IMR-90 (cell line): ENCODE results near the gene CBR1. TPM values are rescaled to one million over a fixed set of nuclear protein-coding genes. Genes with fewer than 3 reads are reported as not detected.

Experiments
- ATAC-seq: fragments of 200-7000 bp; cut with Tn5 transposase; 2 replicates; pipeline ENCODE4 v1.9.1; 2020; ENCODE audit warnings: low read depth, mild to moderate bottlenecking, moderate library complexity
- BruUV-seq: library from RNA; stranded (reverse); fragments of 400-500 nt; replicated peaks from 2 replicates; lab custom pipeline; 2021; lab: Mats Ljungman, UMichigan
- CTCF ChIA-PET: fragments of 300-600 bp; formaldehyde crosslinking; extraction: SDS; loops from one replicate; lab custom pipeline; 2021; ENCODE audit warnings: antibody characterized with exemption; lab: Yijun Ruan, JAX
- POLR2A ChIA-PET: fragments of 300-600 bp; sonication (Branson Sonifier 250); formaldehyde crosslinking; loops from one replicate; lab custom pipeline; 2022; ENCODE audit warnings: antibody characterized with exemption; ENCODE audit not compliant: unreplicated experiment; lab: Charles Lee
- DNase-seq: peaks from one replicate; pipeline ENCODE4 v3.0.0; 2013
- H2AFZ ChIP-seq: replicated peaks from 2 replicates; pipeline ENCODE3; 2013; ENCODE audit warnings: low read length, mild to moderate bottlenecking; ENCODE audit not compliant: poor library complexity
- H2AK5ac ChIP-seq: 2 replicates; pipeline ENCODE4 v1.6.1; 2013; ENCODE audit warnings: low read depth, low read length, inconsistent platforms
- H2AK9ac ChIP-seq: replicated peaks from 2 replicates; pipeline ENCODE3; 2013; ENCODE audit warnings: mild to moderate bottlenecking, low read depth, low read length, moderate library complexity; ENCODE audit not compliant: poor library complexity
- H2BK120ac ChIP-seq: 2 replicates; pipeline ENCODE4 v1.6.1; 2013; ENCODE audit warnings: low read depth, low read length, inconsistent platforms
- H2BK15ac ChIP-seq: 3 replicates; pipeline ENCODE4 v1.6.1; 2013; ENCODE audit warnings: low read depth, low read length, inconsistent platforms
- H2BK20ac ChIP-seq: 2 replicates; pipeline ENCODE4 v1.6.1; 2013; ENCODE audit warnings: low read depth, mild to moderate bottlenecking, inconsistent platforms, low read length, moderate library complexity
- H2BK5ac ChIP-seq: 2 replicates; pipeline ENCODE4 v1.6.1; 2013; ENCODE audit warnings: mild to moderate bottlenecking, low read depth, low read length, inconsistent platforms; ENCODE audit not compliant: poor library complexity, severe bottlenecking
- H3K14ac ChIP-seq: replicated peaks from 2 replicates; pipeline ENCODE4 v1.6.1; 2013; ENCODE audit warnings: low read depth, low read length, inconsistent platforms
- H3K18ac ChIP-seq: 2 replicates; pipeline ENCODE4 v1.6.1; 2013; ENCODE audit warnings: low read depth, low read length, control low read depth
- H3K23ac ChIP-seq: 2 replicates; pipeline ENCODE4 v1.6.1; 2013; ENCODE audit warnings: low read depth, low read length, inconsistent platforms
- H3K27ac ChIP-seq: 2 replicates; pipeline ENCODE4 v1.5.1; 2013; ENCODE audit warnings: mild to moderate bottlenecking, control low read depth, low read length; ENCODE audit not compliant: insufficient read depth
- H3K27me3 ChIP-seq: 2 replicates; pipeline ENCODE4 v1.6.1; 2013; ENCODE audit warnings: low read length; ENCODE audit not compliant: control insufficient read depth, insufficient read depth
- H3K36me3 ChIP-seq: 2 replicates; pipeline ENCODE4 v1.6.1; 2013; ENCODE audit warnings: low read length, mixed read lengths; ENCODE audit not compliant: control insufficient read depth, insufficient read depth
- H3K4ac ChIP-seq: 2 replicates; pipeline ENCODE4 v1.6.1; 2013; ENCODE audit warnings: low read depth, low read length, inconsistent platforms
- H3K4me1 ChIP-seq: 2 replicates; pipeline ENCODE4 v1.6.1; 2013; ENCODE audit warnings: low read length, mixed read lengths; ENCODE audit not compliant: control insufficient read depth, insufficient read depth
- H3K4me2 ChIP-seq: 2 replicates; pipeline ENCODE4 v1.6.1; 2013; ENCODE audit warnings: low read depth, mild to moderate bottlenecking, control low read depth, low read length, moderate library complexity
- H3K4me3 ChIP-seq: 2 replicates; pipeline ENCODE4 v1.5.1; 2013; ENCODE audit warnings: low read depth, mild to moderate bottlenecking, control low read depth, low read length, moderate library complexity; ENCODE audit not compliant: insufficient read depth
- H3K56ac ChIP-seq: 2 replicates; pipeline ENCODE4 v1.6.1; 2013; ENCODE audit warnings: low read length, inconsistent platforms; ENCODE audit not compliant: insufficient read depth; ENCODE audit errors: extremely low read depth
- H3K79me1 ChIP-seq, 2 experiments: 2 replicates each; pipeline ENCODE4 v1.6.1; 2013; ENCODE audit warnings: low read length in 2 of 2, inconsistent platforms in 1 of 2, low read depth in 1 of 2
- H3K9ac ChIP-seq: 2 replicates; pipeline ENCODE4 v1.6.1; 2013; ENCODE audit warnings: low read depth, low read length, control low read depth
- H3K9me1 ChIP-seq: 2 replicates; pipeline ENCODE4 v1.6.1; 2013; ENCODE audit warnings: low read length, inconsistent platforms; ENCODE audit not compliant: insufficient read depth
- H3K9me3 ChIP-seq: 2 replicates; pipeline ENCODE4 v1.6.1; 2013; ENCODE audit warnings: low read length; ENCODE audit not compliant: control insufficient read depth, insufficient read depth
- H4K20me1 ChIP-seq: 2 replicates; pipeline ENCODE4 v1.6.1; 2013; ENCODE audit warnings: low read length, inconsistent platforms; ENCODE audit not compliant: insufficient read depth
- H4K5ac ChIP-seq: 2 replicates; pipeline ENCODE4 v1.6.1; 2013; ENCODE audit warnings: mild to moderate bottlenecking, low read depth, low read length, control low read depth
- H4K8ac ChIP-seq, 2 experiments: 2 replicates each; pipeline ENCODE4 v1.6.1; 2013; ENCODE audit warnings: low read depth in 2 of 2, low read length in 2 of 2, control low read depth in 1 of 2, inconsistent platforms in 1 of 2
- H4K91ac ChIP-seq: 2 replicates; pipeline ENCODE4 v1.6.1; 2013; ENCODE audit warnings: low read depth, low read length, inconsistent platforms; ENCODE audit not compliant: insufficient read depth
- BHLHE40 ChIP-seq: fragments of 150-350 bp; IDR thresholded peaks from 2 replicates; pipeline ENCODE4 v1.6.1; 2016; ENCODE audit warnings: mild to moderate bottlenecking, low read depth, low read length
- CEBPB ChIP-seq: IDR thresholded peaks from 2 replicates; pipeline ENCODE4 v1.6.1; 2012; ENCODE audit warnings: low read depth, low read length, improper control_type of control experiment
- CHD1 ChIP-seq: IDR thresholded peaks from 2 replicates; pipeline ENCODE4 v1.6.1; 2012; ENCODE audit warnings: low read depth, low read length, improper control_type of control experiment
- CTCF ChIP-seq: conservative IDR thresholded peaks from 2 replicates; pipeline ENCODE4 v1.5.1; 2012; ENCODE audit warnings: mild to moderate bottlenecking, low read depth, low read length, improper control_type of control experiment
- ELK1 ChIP-seq: fragments of 150-350 bp; IDR thresholded peaks from 2 replicates; pipeline ENCODE4 v1.6.1; 2016; ENCODE audit warnings: low read depth, mild to moderate bottlenecking, low read length, moderate library complexity, borderline replicate concordance
- FOS ChIP-seq: fragments of 150-350 bp; IDR thresholded peaks from 2 replicates; pipeline ENCODE4 v1.6.1; 2016; ENCODE audit warnings: low read depth, low read length
- MXI1 ChIP-seq: IDR thresholded peaks from 2 replicates; pipeline ENCODE4 v1.6.1; 2012; ENCODE audit warnings: low read depth, mild to moderate bottlenecking, low read length, moderate library complexity, borderline replicate concordance
- NFE2L2 ChIP-seq: fragments of 150-350 bp; IDR thresholded peaks from 2 replicates; pipeline ENCODE4 v1.6.1; 2016; ENCODE audit warnings: low read depth, mild to moderate bottlenecking, low read length
- POLR2A ChIP-seq: IDR thresholded peaks from 2 replicates; pipeline ENCODE4 v1.6.1; 2012; ENCODE audit warnings: mild to moderate bottlenecking, low read depth, low read length
- RAD21 ChIP-seq: IDR thresholded peaks from 2 replicates; pipeline ENCODE4 v1.6.1; 2012; ENCODE audit warnings: low read length, improper control_type of control experiment
- RFX5 ChIP-seq: IDR thresholded peaks from 2 replicates; pipeline ENCODE4 v1.8.0; 2012; ENCODE audit warnings: low read depth, mild to moderate bottlenecking, low read length, moderate library complexity
- SMC3 ChIP-seq: fragments of 150-350 bp; IDR thresholded peaks from 2 replicates; pipeline ENCODE4 v1.6.1; 2016; ENCODE audit warnings: low read depth, mild to moderate bottlenecking, antibody characterized with exemption, low read length, moderate library complexity
- USF2 ChIP-seq: fragments of 150-350 bp; IDR thresholded peaks from 2 replicates; pipeline ENCODE4 v1.6.1; 2017; ENCODE audit warnings: mild to moderate bottlenecking, antibody characterized with exemption, low read length, low read depth
- WGBS, 2 experiments: methylation state at CpG; one replicate each; pipeline versions ENCODE4 v1.1.5 to v1.1.7; 2013; ENCODE audit warnings: missing lambda C conversion rate in 2 of 2; ENCODE audit not compliant: insufficient read length in 1 of 2; ENCODE audit errors: extremely low coverage in 2 of 2; 5-methylcytosine and 5-hydroxymethylcytosine counted together
- dilution Hi-C: fragments of 300-500 bp; cut with HindIII; formaldehyde crosslinking; loops from one replicate; pipeline ENCODE4 v1.14.3; 2018; ENCODE audit warnings: low sequenced_read_pairs; ENCODE audit not compliant: unreplicated experiment
- in situ Hi-C: fragments of 300-500 bp; cut with MboI; formaldehyde crosslinking; loops from 3 replicates; pipeline ENCODE4 v1.14.3; 2019; ENCODE audit warnings: low sequenced_read_pairs, inconsistent platforms, mixed read lengths
- intact Hi-C: fragments of 100-400 bp; cut with micrococcal nuclease; formaldehyde crosslinking; loops from 2 replicates; pipeline ENCODE4 v1.10.0; 2022
- polyA plus RNA-seq, 3 experiments: library from polyadenylated mRNA; depleted of rRNA; stranded (reverse); fragments of >200 nt; gene quantifications; 2 replicates each; pipeline ENCODE4 v1.2.3, GENCODE V29; 2012; ENCODE audit warnings: low replicate concordance in 1 of 3
- total RNA-seq: library from RNA; depleted of rRNA; stranded (reverse); fragments of >200 nt; gene quantifications from 2 replicates; pipeline ENCODE4 v1.2.3, GENCODE V29; 2012

Gene CBR1
- total and polyA plus RNA-seq, 2 of the 4 experiments (the other 2 are of a cell fraction): 122 to 222 TPM

- Histone ChIP-seq H2BK120ac (peak overlapping the region; percentile 57), H2AK5ac (peak overlapping the region; percentile 80), H2AFZ (peak overlapping the region; percentile 72), H4K5ac (peak overlapping the region; percentile 66), H2BK5ac (peak overlapping the region; percentile 74), H4K20me1 (no peaks in the 10 kb centered on the region), H4K8ac (peak overlapping the region; percentile 52 to 77), H3K23ac (peak overlapping the region; percentile 47), H3K4me3 (no peak overlapping the region), H3K4me1 (peaks cover 10% of the 10 kb centered on the region), H3K4me2 (peak overlapping the region; percentile 45), H2BK15ac (peak overlapping the region; percentile 92; the same call in 2 of the 3 replicates), H3K56ac (no peak overlapping the region; the same call in 1 of the 2 replicates), H3K4ac (peak overlapping the region; percentile 81), H4K91ac (peak overlapping the region; percentile 90), H3K36me3 (no peaks in the 10 kb centered on the region), H3K27ac (peak overlapping the region; percentile 72), H3K18ac (peak overlapping the region; percentile 49), H2AK9ac (peak overlapping the region; percentile 38), H3K79me1 (no peaks in the 10 kb centered on the region), H3K14ac (peak overlapping the region; percentile 41), H3K9me1 (peaks cover 7% of the 10 kb centered on the region), H3K9me3 (no peaks in the 10 kb centered on the region), H3K9ac (no peak overlapping the region), H3K27me3 (no peaks in the 10 kb centered on the region; the same call in 1 of the 2 replicates), H2BK20ac (peak overlapping the region; percentile 86)
- intact Hi-C loops: no loop called here
- TF ChIP-seq NFE2L2 (no peak), USF2 (no peak), POLR2A (no peak), FOS (no peak), RFX5 (no peak), CTCF (no peak), RAD21 (no peak), BHLHE40 (no peak), CHD1 (no peak), MXI1 (no peak), SMC3 (no peak), CEBPB (no peak), ELK1 (no peak)
- peak; percentile 61 for DNase-seq
- ChIA-PET POLR2A (no interaction called here), CTCF (no interaction called here)
- ATAC-seq: peak; percentile 84
- dilution Hi-C loops: no loop called here
- in situ Hi-C loops: no loop called here
- BruUV-seq: no TSS peak
- WGBS, 2 experiments: no CpG with 5 or more reads among the region's 6 CpGs
Observed at GRCh38 chr21:36022427-36023091, 47.3 kb upstream of the CBR1 start.
